ENCODE measurements around the gene SNX30. TPM values are rescaled to one million over a fixed set of nuclear protein-coding genes. Genes with fewer than 3 reads are reported as not detected.

SNX30 gene, protein sequence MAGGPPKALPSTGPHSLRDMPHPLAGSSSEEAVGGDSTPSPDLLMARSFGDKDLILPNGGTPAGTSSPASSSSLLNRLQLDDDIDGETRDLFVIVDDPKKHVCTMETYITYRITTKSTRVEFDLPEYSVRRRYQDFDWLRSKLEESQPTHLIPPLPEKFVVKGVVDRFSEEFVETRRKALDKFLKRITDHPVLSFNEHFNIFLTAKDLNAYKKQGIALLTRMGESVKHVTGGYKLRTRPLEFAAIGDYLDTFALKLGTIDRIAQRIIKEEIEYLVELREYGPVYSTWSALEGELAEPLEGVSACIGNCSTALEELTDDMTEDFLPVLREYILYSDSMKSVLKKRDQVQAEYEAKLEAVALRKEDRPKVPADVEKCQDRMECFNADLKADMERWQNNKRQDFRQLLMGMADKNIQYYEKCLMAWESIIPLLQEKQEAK
- 4.7 to 6.7 TPM (median 6.1 TPM) in 5 replicates for total RNA-seq (2022; extraction: Qiagen RNA extraction)

DNA sequence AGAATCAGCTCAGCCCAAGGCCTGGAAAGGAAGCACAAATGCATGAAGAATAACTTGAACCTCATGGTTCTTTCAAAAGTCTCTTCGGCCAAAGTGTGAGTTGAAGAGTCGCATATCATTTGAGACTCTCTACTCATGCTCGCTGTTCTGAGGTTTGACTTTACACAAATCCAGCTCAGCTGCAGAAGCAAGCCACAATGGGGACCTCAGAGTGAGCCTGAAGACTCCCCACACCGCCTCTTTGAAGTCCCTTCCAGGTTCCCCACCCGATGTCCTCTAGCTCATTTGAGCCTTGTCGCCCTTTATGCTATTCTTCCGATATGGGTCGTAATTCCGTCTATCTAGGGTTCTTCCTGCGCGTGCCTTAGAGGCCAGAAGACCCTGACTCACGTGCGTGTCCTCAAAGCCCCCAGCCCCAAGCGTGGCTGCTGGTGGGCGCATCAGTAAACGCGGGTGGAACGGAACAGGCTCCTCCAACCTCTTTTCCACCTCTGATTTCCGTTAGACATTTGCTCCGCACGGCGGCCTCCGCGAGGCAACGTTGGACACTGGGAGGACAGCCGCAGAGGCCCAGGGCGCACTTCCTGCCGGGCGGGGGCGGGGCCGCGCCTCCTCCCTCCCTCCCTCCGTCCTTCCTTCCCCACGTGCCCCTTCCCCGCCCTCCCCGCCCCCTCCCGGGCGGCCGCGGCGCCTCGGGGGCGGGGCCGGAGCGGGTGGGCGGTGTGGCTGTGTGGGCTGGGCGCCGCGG is at the start of gene SNX30:
TSS of gene SNX30 (plus strand) at position 745 of the 748 bp plus-strand sequence. CDS start 242 bp downstream, outside the sequence.

DNA sequence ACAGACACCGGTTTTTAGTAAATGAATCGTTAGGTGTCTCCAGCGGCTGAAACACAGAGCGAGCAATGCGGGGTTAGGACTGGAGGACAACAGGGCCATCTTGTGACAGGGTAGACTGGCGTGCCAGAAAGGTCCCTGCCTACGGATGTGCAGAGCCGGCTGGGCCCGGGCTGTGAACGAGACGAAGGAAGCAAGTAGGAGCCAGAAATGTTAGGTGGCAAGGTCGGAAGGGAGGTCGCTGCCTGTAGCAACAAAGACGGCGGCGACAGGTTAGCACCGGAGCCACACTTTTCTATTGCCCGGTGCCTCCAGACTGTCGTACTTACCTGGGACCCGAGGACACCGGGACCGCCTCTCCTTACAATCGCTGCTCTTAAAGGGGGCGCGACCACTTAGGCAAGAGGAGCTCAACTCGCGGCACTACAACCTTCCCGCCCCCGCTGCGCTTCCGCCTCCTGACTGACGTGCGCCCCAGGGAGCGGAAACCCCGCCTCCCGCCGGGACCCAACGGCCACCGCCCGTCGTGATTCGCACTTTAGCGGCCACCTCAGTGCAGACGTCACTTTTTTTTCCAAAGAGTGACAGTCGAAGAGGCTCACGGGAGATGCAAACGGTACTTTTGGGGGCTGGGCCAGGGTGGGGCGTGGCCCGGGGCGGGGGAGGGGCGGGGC is 32.8 kb upstream of the SNX30 start, which contains the start of gene INIP:
TSS of gene INIP (minus strand) at position 457 of the 671 bp plus-strand sequence. CDS start 1,632 bp downstream, outside the sequence.

DNA sequence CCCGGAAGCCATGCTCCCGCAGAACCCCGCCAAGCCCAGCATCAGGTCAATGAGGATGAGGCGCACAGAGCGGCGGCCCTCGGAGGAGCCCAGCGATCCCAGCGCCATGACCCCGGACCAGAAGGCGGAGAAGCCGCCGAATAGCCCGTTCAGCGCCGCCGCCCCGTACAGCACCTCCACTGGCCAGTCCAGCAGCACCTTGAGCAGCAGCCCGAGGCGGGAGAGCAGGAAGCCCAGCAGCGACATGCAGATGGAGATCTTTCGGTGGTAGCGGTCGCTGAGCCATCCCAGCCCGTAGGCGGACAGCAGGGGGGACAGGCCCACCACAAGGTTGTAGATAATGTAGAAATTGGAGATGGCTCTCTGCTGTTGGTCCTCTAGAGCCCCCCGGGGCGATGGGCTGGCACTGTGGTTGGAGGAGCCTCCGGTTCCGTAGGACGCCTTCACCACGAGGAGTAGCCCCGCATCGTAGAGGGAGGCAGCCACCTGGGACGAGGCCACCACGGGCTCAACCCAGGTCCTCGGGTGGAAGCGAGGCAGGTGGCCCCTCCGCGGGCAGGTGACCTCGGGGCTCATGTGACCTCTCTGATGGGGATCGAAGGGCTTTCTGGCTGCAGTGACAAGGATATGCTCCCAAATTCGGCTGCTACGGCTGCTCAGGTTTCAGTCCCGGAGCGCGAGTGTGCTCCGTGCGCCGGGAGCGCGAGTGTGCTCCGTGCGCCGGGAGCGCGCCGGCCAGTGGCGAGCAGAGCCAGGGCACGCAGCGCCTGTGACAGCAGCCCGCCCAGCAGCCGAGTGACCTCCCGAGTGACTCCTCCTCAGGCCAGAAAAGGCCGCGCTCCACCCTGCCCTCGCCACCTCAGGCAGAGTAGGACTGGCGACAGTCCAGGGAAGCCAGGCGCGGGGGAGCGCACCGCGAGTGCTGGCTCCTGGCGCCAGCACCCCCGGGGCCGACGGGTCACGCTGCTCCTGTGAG is 139.8 kb downstream of the SNX30 start, which contains the start of gene SLC46A2:
TSS of gene SLC46A2 (minus strand) at position 771 of the 976 bp plus-strand sequence. CDS start at position 576, 195 bp downstream.

Other genes starting within 250 kb of the SNX30 start
- gene INIP, start 32.6 kb upstream of the SNX30 start, total RNA-seq (2022; extraction: Qiagen RNA extraction), result 18.3 to 22.0 TPM (median 18.7 TPM) in 5 replicates
- gene SLC46A2, start 140.1 kb downstream of the SNX30 start, total RNA-seq (2022; extraction: Qiagen RNA extraction), result not detected in 5 replicates

Measured in A549 treated with dexamethasone at 1 μM for 4 hours (cell line).